Thoracic aorta (tissue), 2 donors: ENCODE results near the gene LMLN. TPM values are rescaled to one million over a fixed set of nuclear protein-coding genes. Genes with fewer than 3 reads are reported as not detected.
"Not testable (repeated sequence)": the region's sequence is repeated elsewhere in the genome, so short reads cannot be mapped to it uniquely, and the experiment has no call there.

Source experiments
- ATAC-seq: fragments of 150-250 bp; one replicate; pipeline ENCODE4 v1.8.0; 2017; ENCODE audit warnings: low read depth; ENCODE audit not compliant: insufficient number of reproducible peaks, low FRiP score
- DNase-seq: peaks from one replicate; pipeline ENCODE4 v3.0.0-alpha.2; 2020; ENCODE audit warnings: low spot score
- H3K27ac ChIP-seq, 2 donors: fragments of 200-600 bp; sonication (generic); 1 replicate in 1 of 2; 2 replicates in 1 of 2; pipeline ENCODE4 v1.5.1; 2016; ENCODE audit warnings: mild to moderate bottlenecking in 2 of 2, moderate library complexity in 2 of 2
- H3K27me3 ChIP-seq: fragments of 200-600 bp; sonication (generic); replicated peaks from 2 replicates; pipeline ENCODE4 v1.6.0; 2016; ENCODE audit warnings: mild to moderate bottlenecking; ENCODE audit not compliant: insufficient read depth
- H3K36me3 ChIP-seq: fragments of 200-600 bp; sonication (generic); one replicate; pipeline ENCODE4 v1.5.1; 2016
- H3K4me1 ChIP-seq, 2 donors: fragments of 200-600 bp; sonication (generic); 1 replicate in 1 of 2; 2 replicates in 1 of 2; pipeline versions ENCODE4 v1.5.1 to v1.6.0; 2016; ENCODE audit warnings: low read depth in 2 of 2, mild to moderate bottlenecking in 1 of 2; ENCODE audit not compliant: control insufficient read depth in 1 of 2
- H3K4me3 ChIP-seq: fragments of 200-600 bp; sonication (generic); 2 replicates; pipeline ENCODE4 v1.5.1; 2016; ENCODE audit warnings: mild to moderate bottlenecking
- H3K9me3 ChIP-seq: fragments of 200-600 bp; sonication (generic); 2 replicates; pipeline ENCODE4 v1.5.1; 2016
- CTCF ChIP-seq: fragments of 200-600 bp; sonication (generic); IDR thresholded peaks from one replicate; pipeline ENCODE4 v1.5.1; 2019; ENCODE audit warnings: antibody characterized with exemption
- total RNA-seq, 2 donors: library from RNA; depleted of rRNA; stranded (reverse); fragments of >200 nt; gene quantifications; one replicate each; pipeline versions ENCODE4 v1.1.0 to v1.2.3, GENCODE V29; 2016

Gene LMLN
- total RNA-seq, 2 donors from 2014 or later: 1.2 to 4.1 TPM

GRCh38 chr3:198048445-198048844 lies 88.4 kb downstream of the LMLN start:
- no peaks in the 10 kb centered on the region for H3K27me3 ChIP-seq
- H3K36me3 ChIP-seq: no peaks in the 10 kb centered on the region
- no peak overlapping the region for H3K27ac ChIP-seq
- H3K4me3 ChIP-seq: no peak overlapping the region
- H3K4me1 ChIP-seq: no peaks in the 10 kb centered on the region
- H3K9me3 ChIP-seq: no peaks in the 10 kb centered on the region
- DNase-seq: no peak
- no peak for TF ChIP-seq CTCF
- no peak for ATAC-seq

DNA sequence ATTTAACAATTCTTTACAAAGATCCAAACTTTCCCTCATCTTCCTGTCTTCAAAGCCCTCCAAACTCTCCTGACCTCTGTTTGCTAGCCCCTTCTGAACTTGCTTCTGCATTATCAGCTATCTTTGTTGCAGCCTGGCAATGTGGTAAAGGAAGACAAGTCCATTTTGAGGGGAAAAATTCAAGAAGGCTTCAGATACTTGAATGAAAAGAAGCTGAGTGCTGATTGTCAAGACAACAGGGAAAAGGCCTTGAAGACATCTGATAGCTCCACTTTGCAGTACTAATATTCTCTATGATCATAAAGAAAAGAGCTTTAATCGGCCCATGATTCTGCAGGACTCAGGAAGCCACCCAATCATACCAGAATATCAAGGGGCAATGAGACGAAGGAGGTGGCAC lies 91.8 kb downstream of the LMLN start:
- TF ChIP-seq CTCF: no peak
- H3K36me3 ChIP-seq: no peaks in the 10 kb centered on the region
- H3K27ac ChIP-seq: no peak overlapping the region
- ATAC-seq (no peak), DNase-seq (no peak)
- no peaks in the 10 kb centered on the region for H3K9me3 ChIP-seq
- H3K4me1 ChIP-seq: no peaks in the 10 kb centered on the region
- H3K4me3 ChIP-seq: no peak overlapping the region
- no peaks in the 10 kb centered on the region for H3K27me3 ChIP-seq

- not testable (repeated sequence) for H3K36me3 ChIP-seq, ATAC-seq, H3K27ac ChIP-seq, H3K4me3 ChIP-seq, H3K27me3 ChIP-seq, H3K9me3 ChIP-seq, H3K4me1 ChIP-seq, DNase-seq
These were observed 93.4 kb downstream of the LMLN start for GRCh38 chr3:198053462-198053861.

DNA sequence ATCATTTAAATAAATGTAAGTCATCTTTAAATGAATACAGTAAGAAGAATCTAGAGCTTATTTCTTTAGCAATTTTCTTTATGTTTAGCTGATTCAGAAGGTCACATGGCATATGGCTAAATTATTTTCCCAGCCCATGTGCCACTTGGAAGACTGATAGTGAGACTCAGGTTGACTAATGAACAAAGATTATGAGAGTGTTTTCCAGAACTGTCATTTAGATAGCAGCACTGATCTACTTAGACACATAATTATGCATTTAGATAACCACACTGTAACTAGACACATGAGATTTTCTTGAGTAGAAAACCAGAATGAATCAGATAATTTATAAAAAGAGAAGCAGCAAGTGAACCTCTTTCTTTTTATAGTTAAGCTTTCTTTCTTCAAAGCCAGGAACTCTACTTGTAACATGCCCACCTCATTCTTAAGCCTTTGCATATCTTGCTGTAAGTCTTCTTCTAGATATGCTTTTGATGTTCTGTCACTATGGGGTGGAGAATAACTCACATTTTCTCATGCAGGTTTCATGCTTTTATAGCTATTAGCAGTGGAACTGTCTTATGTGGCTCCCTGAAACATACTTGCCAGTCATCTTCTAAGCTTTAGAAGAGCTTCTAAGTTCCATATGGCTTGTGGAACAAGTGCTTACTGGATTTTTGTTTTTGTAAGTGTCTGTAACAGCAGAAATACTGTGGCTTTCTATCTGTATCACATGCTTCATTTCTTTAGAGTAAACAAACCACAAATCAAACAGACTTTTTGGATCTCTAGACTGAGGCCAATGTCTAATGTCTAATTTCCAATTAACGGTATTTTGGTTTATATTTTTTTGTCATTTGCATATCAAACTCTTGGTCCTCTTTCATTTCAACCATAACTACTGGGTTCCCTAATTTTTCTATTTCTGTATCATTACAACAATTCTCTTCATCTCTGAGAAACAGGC lies 101.4 kb downstream of the LMLN start:
- no peaks in the 10 kb centered on the region for H3K27me3 ChIP-seq
- no peak for TF ChIP-seq CTCF
- no peak for ATAC-seq
- no peaks in the 10 kb centered on the region for H3K4me1 ChIP-seq
- no peaks in the 10 kb centered on the region for H3K9me3 ChIP-seq
- DNase-seq: no peak
- no peak overlapping the region for H3K4me3 ChIP-seq
- H3K27ac ChIP-seq: no peak overlapping the region
- no peaks in the 10 kb centered on the region for H3K36me3 ChIP-seq

DNA sequence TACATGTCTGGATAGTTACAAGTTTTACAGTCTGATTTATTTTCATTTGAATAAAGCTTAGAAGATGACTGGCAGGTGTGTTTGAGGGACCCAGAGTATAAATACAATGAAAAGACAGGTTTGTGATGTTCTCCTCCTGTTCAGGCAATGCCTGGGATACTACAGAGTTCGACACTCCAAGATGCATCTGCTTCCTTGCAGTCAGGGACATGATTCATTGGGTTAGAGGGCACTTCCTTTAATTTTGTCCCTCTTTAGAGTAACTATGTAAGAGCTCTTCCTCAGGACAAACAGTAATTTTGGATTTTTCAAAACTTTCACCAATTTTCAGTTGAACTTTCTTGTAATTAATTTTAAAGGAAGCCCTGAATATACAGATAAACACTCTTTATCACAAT lies 102.0 kb downstream of the LMLN start:
- Histone ChIP-seq H3K36me3 (no peaks in the 10 kb centered on the region), H3K27me3 (no peaks in the 10 kb centered on the region), H3K27ac (no peak overlapping the region), H3K9me3 (no peaks in the 10 kb centered on the region), H3K4me3 (no peak overlapping the region), H3K4me1 (no peaks in the 10 kb centered on the region)
- DNase-seq (no peak), ATAC-seq (no peak)
- no peak for TF ChIP-seq CTCF
